Measurements from ENCODE around the gene VCX. TPM values are rescaled to one million over a fixed set of nuclear protein-coding genes. Genes with fewer than 3 reads are reported as not detected.

Gene VCX
- total RNA-seq, 1 experiment from 2014 or later: not detected

GRCh38 chrX:7876957-7877356, 34.0 kb downstream of the VCX start:
- Histone ChIP-seq H3K27me3 (ENCODE audit: control insufficient read depth, insufficient read depth, low read length) (no peaks in the 10 kb centered on the region), H3K27ac (ENCODE audit: low read length) (no peak overlapping the region), H3K9me3 (ENCODE audit: control insufficient read depth, insufficient read depth, low read depth, low read length) (no peaks in the 10 kb centered on the region), H3K4me1 (ENCODE audit: control insufficient read depth, insufficient read depth, low read length) (no peaks in the 10 kb centered on the region), H3K4me3 (ENCODE audit: low read depth in 2 of 2, low read length in 2 of 2) (no peak overlapping the region), H3K36me3 (ENCODE audit: control insufficient read depth, insufficient read depth, low read length) (no peaks in the 10 kb centered on the region)
- in situ Hi-C loops (cut with HindIII; ENCODE audit: low pct_unique_long_range_greater_than_20kb, low sequenced_read_pairs): no loop called here
- POLR2A ChIA-PET: no interaction called here
- ATAC-seq (no peak), DNase-seq (ENCODE audit: low read depth, low spot score) (no peak)
- CTCF ChIA-PET: no interaction called here
- TF ChIP-seq CTCF (IDR thresholded peaks at IDR 0.05) (no peak), SIN3A (IDR thresholded peaks at IDR 0.05; ENCODE audit: borderline replicate concordance, insufficient read depth, low read depth, low read length) (no peak), TCF7L2 (IDR thresholded peaks at IDR 0.05; ENCODE audit: low read depth, low read length) (no peak), REST (IDR thresholded peaks at IDR 0.05; ENCODE audit: insufficient read depth in 1 of 2, low read depth in 2 of 2, low read length in 1 of 2) (no peak), POLR2AphosphoS5 (IDR thresholded peaks at IDR 0.05; ENCODE audit: low read depth, low read length) (no peak)
- intact Hi-C loops (cut with micrococcal nuclease; ENCODE audit: unreplicated experiment): no loop called here
- BruUV-seq (replicated peaks): no TSS peak

- no peak for ATAC-seq
- H3K27ac ChIP-seq (ENCODE audit: low read length): no peak overlapping the region
- H3K4me3 ChIP-seq (ENCODE audit: low read depth in 2 of 2, low read length in 2 of 2): no peak overlapping the region
- intact Hi-C loops (cut with micrococcal nuclease; ENCODE audit: unreplicated experiment) (no loop called here), in situ Hi-C loops (cut with HindIII; ENCODE audit: low pct_unique_long_range_greater_than_20kb, low sequenced_read_pairs) (no loop called here)
- H3K27me3 ChIP-seq (ENCODE audit: control insufficient read depth, insufficient read depth, low read length): no peaks in the 10 kb centered on the region
- ChIA-PET POLR2A (no interaction called here), CTCF (no interaction called here)
- no TSS peak for BruUV-seq (replicated peaks)
- H3K9me3 ChIP-seq (ENCODE audit: control insufficient read depth, insufficient read depth, low read depth, low read length): no peaks in the 10 kb centered on the region
- H3K36me3 ChIP-seq (ENCODE audit: control insufficient read depth, insufficient read depth, low read length): no peaks in the 10 kb centered on the region
- no peak for DNase-seq (ENCODE audit: low read depth, low spot score)
- no peak for TF ChIP-seq REST (IDR thresholded peaks at IDR 0.05; ENCODE audit: insufficient read depth in 1 of 2, low read depth in 2 of 2, low read length in 1 of 2)
- TF ChIP-seq POLR2AphosphoS5 (IDR thresholded peaks at IDR 0.05; ENCODE audit: low read depth, low read length): no peak
- TF ChIP-seq CTCF (IDR thresholded peaks at IDR 0.05): no peak
- TF ChIP-seq TCF7L2 (IDR thresholded peaks at IDR 0.05; ENCODE audit: low read depth, low read length): no peak
- TF ChIP-seq SIN3A (IDR thresholded peaks at IDR 0.05; ENCODE audit: borderline replicate concordance, insufficient read depth, low read depth, low read length): no peak
- H3K4me1 ChIP-seq (ENCODE audit: control insufficient read depth, insufficient read depth, low read length): no peaks in the 10 kb centered on the region
Observed at GRCh38 chrX:7889135-7889534, 46.2 kb downstream of the VCX start.
